Keratinocyte (primary cell): Measurements from ENCODE around the gene TMEM204.
A peak's percentile ranks its signal among the peaks of the same experiment; 100 is the strongest.

Source experiments
- CTCF ChIP-seq, 3 experiments: IDR thresholded peaks in 1 of 3; conservative IDR thresholded peaks in 1 of 3; optimal IDR thresholded peaks in 1 of 3; 2 replicates in 2 of 3; 3 replicates in 1 of 3; pipeline versions ENCODE3 to v1.5.1; 2011; ENCODE audit warnings: low read length in 3 of 3, mild to moderate bottlenecking in 3 of 3, moderate library complexity in 2 of 3, control low read depth in 1 of 3, inconsistent platforms in 1 of 3; ENCODE audit not compliant: insufficient read depth in 2 of 3; ENCODE audit errors: extremely low read depth in 1 of 3
- EZH2 ChIP-seq: IDR thresholded peaks from one replicate; pipeline ENCODE4 v1.6.1; 2012; ENCODE audit warnings: inconsistent platforms, mild to moderate bottlenecking, low read length, moderate library complexity

- peak in 1 of 3 experiments; percentile 4 for TF ChIP-seq CTCF (optimal IDR thresholded peaks at IDR 0.05 in 1 of 3, IDR thresholded peaks at IDR 0.05 in 1 of 3, conservative IDR thresholded peaks at IDR 0.05 in 1 of 3; ENCODE audit: extremely low read depth in 1 of 3, insufficient read depth in 2 of 3, low read length in 3 of 3)
- TF ChIP-seq EZH2 = no peak
These were observed 49.7 kb downstream of the TMEM204 start for GRCh38 chr16:1583180-1583579.
